Neural progenitor cell (in vitro differentiated cells): Measurements from ENCODE around the gene AARS2. TPM values are rescaled to one million over a fixed set of nuclear protein-coding genes. Genes with fewer than 3 reads are reported as not detected.
A peak's percentile ranks its signal among the peaks of the same experiment; 100 is the strongest.

Source experiments
- DNase-seq: peaks from one replicate; pipeline ENCODE4 v3.0.0-alpha.2; 2016; ENCODE audit warnings: low spot score
- H2AFZ ChIP-seq: fragments of 200-600 bp; sonication (generic); replicated peaks from 2 replicates; pipeline ENCODE4 v1.6.1; 2016; ENCODE audit warnings: antibody characterized with exemption
- H3F3A ChIP-seq: fragments of 200-600 bp; sonication (generic); 2 replicates; pipeline ENCODE4 v1.6.1; 2016; ENCODE audit warnings: antibody characterized with exemption, low read depth
- H3K27ac ChIP-seq: fragments of 200-600 bp; sonication (generic); 2 replicates; pipeline ENCODE4 v1.5.1; 2016; ENCODE audit warnings: mild to moderate bottlenecking
- H3K27me3 ChIP-seq: fragments of 200-600 bp; sonication (generic); 2 replicates; pipeline ENCODE4 v1.6.1; 2016; ENCODE audit warnings: mild to moderate bottlenecking, moderate library complexity
- H3K36me3 ChIP-seq: fragments of 200-600 bp; sonication (generic); 2 replicates; pipeline ENCODE4 v1.5.1; 2016
- H3K4me1 ChIP-seq: fragments of 200-600 bp; sonication (generic); 2 replicates; pipeline ENCODE4 v1.6.1; 2016; ENCODE audit warnings: mixed run types
- H3K4me2 ChIP-seq: fragments of 200-600 bp; sonication (generic); 2 replicates; pipeline ENCODE4 v1.6.1; 2016
- H3K4me3 ChIP-seq: fragments of 200-600 bp; sonication (generic); 2 replicates; pipeline ENCODE4 v1.5.1; 2016
- H3K79me2 ChIP-seq: fragments of 200-600 bp; sonication (generic); 2 replicates; pipeline ENCODE4 v1.6.1; 2016; ENCODE audit warnings: low read depth
- H3K9ac ChIP-seq: fragments of 200-600 bp; sonication (generic); 2 replicates; pipeline ENCODE4 v1.6.1; 2016
- H3K9me3 ChIP-seq: fragments of 200-600 bp; sonication (generic); 2 replicates; pipeline ENCODE4 v1.5.1; 2016; ENCODE audit warnings: low read depth
- H4K20me1 ChIP-seq: fragments of 200-600 bp; sonication (generic); 2 replicates; pipeline ENCODE4 v1.6.1; 2016; ENCODE audit warnings: low read depth
- H3K27ac Mint-ChIP-seq: 3 replicates; pipeline ENCODE4 v1.8.0; 2021; ENCODE audit warnings: mixed read lengths
- H3K27me3 Mint-ChIP-seq: 2 replicates; pipeline ENCODE4 v1.8.0; 2022; ENCODE audit warnings: low read depth, mild to moderate bottlenecking, inconsistent platforms, moderate library complexity, mixed read lengths; ENCODE audit not compliant: insufficient read depth
- H3K36me3 Mint-ChIP-seq: 3 replicates; pipeline ENCODE4 v1.8.0; 2021; ENCODE audit warnings: mixed read lengths
- H3K4me1 Mint-ChIP-seq: 3 replicates; pipeline ENCODE4 v1.8.0; 2021; ENCODE audit warnings: mixed read lengths
- H3K4me3 Mint-ChIP-seq: 3 replicates; pipeline ENCODE4 v1.8.0; 2021; ENCODE audit warnings: mild to moderate bottlenecking, moderate library complexity, mixed read lengths
- H3K9me3 Mint-ChIP-seq: 3 replicates; pipeline ENCODE4 v1.8.0; 2020; ENCODE audit warnings: mixed read lengths
- EZH2 ChIP-seq: fragments of 200-600 bp; sonication (generic); IDR thresholded peaks from 2 replicates; pipeline ENCODE4 v1.6.1; 2017; ENCODE audit warnings: antibody characterized with exemption, mild to moderate bottlenecking, moderate library complexity
- EZH2phosphoT487 ChIP-seq: fragments of 200-600 bp; sonication (generic); IDR thresholded peaks from 2 replicates; pipeline ENCODE4 v1.6.1; 2017; ENCODE audit warnings: antibody characterized with exemption
- total RNA-seq: library from RNA; depleted of rRNA; stranded (reverse); fragments of >200 nt; gene quantifications from 2 replicates; pipeline ENCODE4 v1.2.3, GENCODE V29; 2015; ENCODE audit warnings: low replicate concordance
- TF ChIP-seq, protein P1 (sequence below): fragments of 200-600 bp; sonication (generic); IDR thresholded peaks from 2 replicates; pipeline ENCODE4 v1.5.1; 2017; ENCODE audit warnings: antibody characterized with exemption, mild to moderate bottlenecking

The AARS2 gene
- 16.1 and 29.3 TPM in 2 replicates for total RNA-seq

DNA sequence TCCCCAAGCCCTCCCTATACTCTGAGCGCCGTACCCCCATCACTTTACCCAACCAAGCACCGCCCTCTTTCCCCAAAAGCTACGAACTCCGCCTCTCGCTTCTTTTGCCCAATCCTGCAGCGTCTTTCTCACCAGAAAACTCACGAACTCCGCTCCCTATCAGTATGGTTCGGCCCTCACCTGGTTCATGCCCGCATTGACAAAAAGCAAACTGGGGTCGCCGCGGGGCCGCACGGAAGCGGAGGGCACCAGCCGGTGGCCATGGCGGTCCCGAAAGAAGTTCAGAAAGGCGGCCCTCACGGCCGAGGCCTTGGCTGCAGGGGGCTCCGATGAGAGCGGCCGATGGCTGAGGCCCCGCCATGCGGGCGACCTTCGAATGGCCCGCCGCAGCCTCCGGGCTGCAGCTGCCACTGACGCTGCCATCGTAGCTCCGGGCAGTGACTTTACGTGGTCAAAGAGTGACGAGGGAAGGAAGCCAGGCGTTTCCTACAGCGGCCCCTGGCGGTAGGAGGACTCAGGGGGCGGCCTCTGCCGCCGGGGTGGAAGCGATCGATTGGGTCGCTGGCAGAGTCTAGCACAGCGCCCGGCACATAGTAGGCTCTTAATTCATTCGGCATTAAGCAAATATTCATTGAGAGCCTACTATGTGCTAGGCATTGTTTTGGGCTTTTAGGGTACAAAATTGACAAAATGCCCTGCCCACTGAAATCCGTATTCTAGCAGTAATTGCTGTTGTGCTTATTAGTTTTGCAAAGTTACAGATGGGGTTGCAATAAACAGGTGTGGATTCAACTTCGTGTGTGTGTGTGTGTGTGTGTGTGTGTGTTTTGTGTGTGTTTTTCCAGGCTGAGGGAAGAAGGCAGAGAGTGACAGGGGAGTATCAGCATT, at the start of gene AARS2:
TSS of gene AARS2 (minus strand) at position 447 of the 888 bp plus-strand sequence. CDS start at position 423, 24 bp downstream.
- no peak within 1 kb of the TSS for H3K27ac ChIP-seq
- H3K9ac ChIP-seq: peak within 1 kb of the TSS; percentile 74

GRCh38 chr6:44361947-44362346, 48.8 kb upstream of the AARS2 start:
- Histone ChIP-seq H2AFZ (peak overlapping the region; percentile 10), H3K79me2 (no peaks in the 10 kb centered on the region), H3K27me3 (no peaks in the 10 kb centered on the region), H3K4me3 (no peak overlapping the region), H3K4me2 (no peak overlapping the region), H3K27ac (no peak overlapping the region), H3F3A (no peaks in the 10 kb centered on the region), H3K36me3 (no peaks in the 10 kb centered on the region), H4K20me1 (no peaks in the 10 kb centered on the region), H3K4me1 (no peaks in the 10 kb centered on the region), H3K9ac (no peak overlapping the region), H3K9me3 (no peaks in the 10 kb centered on the region)
- H3K4me3 Mint-ChIP-seq: no peak overlapping the region
- H3K27me3 Mint-ChIP-seq: peaks cover 2% of the 10 kb centered on the region
- no peaks in the 10 kb centered on the region for H3K36me3 Mint-ChIP-seq
- no peaks in the 10 kb centered on the region for H3K4me1 Mint-ChIP-seq
- no peaks in the 10 kb centered on the region for H3K9me3 Mint-ChIP-seq
- TF ChIP-seq, protein P1, sequence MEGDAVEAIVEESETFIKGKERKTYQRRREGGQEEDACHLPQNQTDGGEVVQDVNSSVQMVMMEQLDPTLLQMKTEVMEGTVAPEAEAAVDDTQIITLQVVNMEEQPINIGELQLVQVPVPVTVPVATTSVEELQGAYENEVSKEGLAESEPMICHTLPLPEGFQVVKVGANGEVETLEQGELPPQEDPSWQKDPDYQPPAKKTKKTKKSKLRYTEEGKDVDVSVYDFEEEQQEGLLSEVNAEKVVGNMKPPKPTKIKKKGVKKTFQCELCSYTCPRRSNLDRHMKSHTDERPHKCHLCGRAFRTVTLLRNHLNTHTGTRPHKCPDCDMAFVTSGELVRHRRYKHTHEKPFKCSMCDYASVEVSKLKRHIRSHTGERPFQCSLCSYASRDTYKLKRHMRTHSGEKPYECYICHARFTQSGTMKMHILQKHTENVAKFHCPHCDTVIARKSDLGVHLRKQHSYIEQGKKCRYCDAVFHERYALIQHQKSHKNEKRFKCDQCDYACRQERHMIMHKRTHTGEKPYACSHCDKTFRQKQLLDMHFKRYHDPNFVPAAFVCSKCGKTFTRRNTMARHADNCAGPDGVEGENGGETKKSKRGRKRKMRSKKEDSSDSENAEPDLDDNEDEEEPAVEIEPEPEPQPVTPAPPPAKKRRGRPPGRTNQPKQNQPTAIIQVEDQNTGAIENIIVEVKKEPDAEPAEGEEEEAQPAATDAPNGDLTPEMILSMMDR: no peak
- TF ChIP-seq EZH2: no peak
- no peak for TF ChIP-seq EZH2phosphoT487
- DNase-seq: no peak
- H3K27ac Mint-ChIP-seq: no peak overlapping the region

More for the DNA sequence above, at the start of gene AARS2:
- H3K79me2 ChIP-seq: peaks cover 18% of the 10 kb centered on the region
- no peaks in the 10 kb centered on the region for H4K20me1 ChIP-seq
- no peaks in the 10 kb centered on the region for H3K27me3 ChIP-seq
- Mint-ChIP-seq H3K4me3 (peak within 1 kb of the TSS; percentile 99), H3K36me3 (peaks cover 10% of the 10 kb centered on the region), H3K27me3 (no peaks in the 10 kb centered on the region), H3K9me3 (no peaks in the 10 kb centered on the region), H3K27ac (peak within 1 kb of the TSS; percentile 94), H3K4me1 (peaks cover 15% of the 10 kb centered on the region)
- peak within 1 kb of the TSS; percentile 82 for H3K4me3 ChIP-seq
- DNase-seq: peak; percentile 93
- H3K9me3 ChIP-seq: no peaks in the 10 kb centered on the region
- H3F3A ChIP-seq: peaks cover 3% of the 10 kb centered on the region
- no peaks in the 10 kb centered on the region for H3K36me3 ChIP-seq
- TF ChIP-seq, protein P1: peak; percentile 96
- TF ChIP-seq EZH2 (peak; percentile 51), EZH2phosphoT487 (no peak)
- H2AFZ ChIP-seq: peak within 1 kb of the TSS; percentile 64
- H3K4me2 ChIP-seq: peak within 1 kb of the TSS; percentile 81
- peaks cover 3% of the 10 kb centered on the region for H3K4me1 ChIP-seq

DNA sequence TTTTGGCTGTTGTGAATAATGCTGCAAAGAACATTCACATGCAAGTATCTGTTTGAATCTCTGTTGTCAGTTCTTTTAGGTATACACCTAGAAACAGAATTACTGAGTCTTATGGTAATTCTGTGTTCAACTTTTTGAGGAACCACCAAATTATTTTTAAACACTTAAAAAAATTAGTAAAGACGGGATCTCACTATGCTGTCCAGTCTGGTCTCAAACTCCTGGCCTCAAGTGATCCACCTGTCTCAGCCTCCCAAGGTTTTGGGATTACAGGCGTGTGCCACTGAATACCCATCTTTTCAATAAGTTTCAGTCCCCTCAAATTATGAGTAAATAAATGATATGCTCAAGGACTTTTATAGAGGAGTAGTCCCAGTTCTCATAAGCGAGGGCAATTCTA, 46.8 kb upstream of the AARS2 start:
- no peak overlapping the region for H3K27ac ChIP-seq
- TF ChIP-seq EZH2phosphoT487 (no peak), EZH2 (no peak)
- TF ChIP-seq, protein P1: no peak
- H3K36me3 ChIP-seq: no peaks in the 10 kb centered on the region
- Mint-ChIP-seq H3K27me3 (peaks cover 2% of the 10 kb centered on the region), H3K36me3 (no peaks in the 10 kb centered on the region), H3K4me3 (no peak overlapping the region), H3K9me3 (no peaks in the 10 kb centered on the region), H3K27ac (no peak overlapping the region), H3K4me1 (no peaks in the 10 kb centered on the region)
- H3K9ac ChIP-seq: no peak overlapping the region
- H2AFZ ChIP-seq: no peak overlapping the region
- no peaks in the 10 kb centered on the region for H3F3A ChIP-seq
- H3K4me2 ChIP-seq: no peak overlapping the region
- no peaks in the 10 kb centered on the region for H3K79me2 ChIP-seq
- H3K4me3 ChIP-seq: no peak overlapping the region
- DNase-seq: no peak
- H3K9me3 ChIP-seq: no peaks in the 10 kb centered on the region
- no peaks in the 10 kb centered on the region for H4K20me1 ChIP-seq
- no peaks in the 10 kb centered on the region for H3K27me3 ChIP-seq
- H3K4me1 ChIP-seq: no peaks in the 10 kb centered on the region
